ENCODE data around the gene NOL3. TPM values are rescaled to one million over a fixed set of nuclear protein-coding genes. Genes with fewer than 3 reads are reported as not detected.
A peak's percentile ranks its signal among the peaks of the same experiment; 100 is the strongest.

Gene NOL3
- total and polyA plus RNA-seq, 9 of the 15 experiments (the other 6 are each of a cell fraction or from before 2014, with no cell fraction given) = 0.45 to 14.0 (median 5.4) TPM

DNA sequence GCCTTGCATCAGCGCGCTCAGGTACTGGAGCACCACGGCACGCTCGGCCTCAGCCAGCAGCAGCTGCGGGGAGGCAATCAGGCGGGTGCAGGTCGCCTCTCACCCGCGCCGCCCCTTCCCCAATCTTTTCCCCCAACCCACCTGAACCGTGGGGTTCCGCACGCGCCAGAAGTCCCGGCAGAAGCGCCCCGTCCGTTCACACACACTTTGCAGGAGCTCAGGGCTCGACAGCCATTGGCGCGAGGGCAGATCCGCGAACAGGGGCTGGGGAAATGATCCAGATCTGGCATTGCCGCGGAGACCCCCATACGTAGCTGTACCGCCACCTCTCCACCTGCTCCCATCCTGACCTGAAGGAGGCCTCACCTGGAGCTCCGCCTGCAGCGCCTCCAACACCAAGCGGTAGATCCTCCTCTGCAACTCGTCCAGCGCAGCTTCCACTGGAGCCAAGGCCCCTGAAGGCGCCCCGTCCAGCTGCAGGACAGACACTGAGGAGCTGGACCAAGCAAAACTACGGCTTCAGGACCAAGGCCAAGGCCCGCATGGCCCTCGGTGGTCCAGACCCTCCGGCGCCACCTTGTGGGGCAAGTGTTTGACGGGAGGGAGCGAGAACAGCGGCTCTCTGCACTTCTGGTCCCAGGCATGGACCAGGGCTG lies 14.8 kb downstream of the NOL3 start (continued):
- TF ChIP-seq, protein P1, sequence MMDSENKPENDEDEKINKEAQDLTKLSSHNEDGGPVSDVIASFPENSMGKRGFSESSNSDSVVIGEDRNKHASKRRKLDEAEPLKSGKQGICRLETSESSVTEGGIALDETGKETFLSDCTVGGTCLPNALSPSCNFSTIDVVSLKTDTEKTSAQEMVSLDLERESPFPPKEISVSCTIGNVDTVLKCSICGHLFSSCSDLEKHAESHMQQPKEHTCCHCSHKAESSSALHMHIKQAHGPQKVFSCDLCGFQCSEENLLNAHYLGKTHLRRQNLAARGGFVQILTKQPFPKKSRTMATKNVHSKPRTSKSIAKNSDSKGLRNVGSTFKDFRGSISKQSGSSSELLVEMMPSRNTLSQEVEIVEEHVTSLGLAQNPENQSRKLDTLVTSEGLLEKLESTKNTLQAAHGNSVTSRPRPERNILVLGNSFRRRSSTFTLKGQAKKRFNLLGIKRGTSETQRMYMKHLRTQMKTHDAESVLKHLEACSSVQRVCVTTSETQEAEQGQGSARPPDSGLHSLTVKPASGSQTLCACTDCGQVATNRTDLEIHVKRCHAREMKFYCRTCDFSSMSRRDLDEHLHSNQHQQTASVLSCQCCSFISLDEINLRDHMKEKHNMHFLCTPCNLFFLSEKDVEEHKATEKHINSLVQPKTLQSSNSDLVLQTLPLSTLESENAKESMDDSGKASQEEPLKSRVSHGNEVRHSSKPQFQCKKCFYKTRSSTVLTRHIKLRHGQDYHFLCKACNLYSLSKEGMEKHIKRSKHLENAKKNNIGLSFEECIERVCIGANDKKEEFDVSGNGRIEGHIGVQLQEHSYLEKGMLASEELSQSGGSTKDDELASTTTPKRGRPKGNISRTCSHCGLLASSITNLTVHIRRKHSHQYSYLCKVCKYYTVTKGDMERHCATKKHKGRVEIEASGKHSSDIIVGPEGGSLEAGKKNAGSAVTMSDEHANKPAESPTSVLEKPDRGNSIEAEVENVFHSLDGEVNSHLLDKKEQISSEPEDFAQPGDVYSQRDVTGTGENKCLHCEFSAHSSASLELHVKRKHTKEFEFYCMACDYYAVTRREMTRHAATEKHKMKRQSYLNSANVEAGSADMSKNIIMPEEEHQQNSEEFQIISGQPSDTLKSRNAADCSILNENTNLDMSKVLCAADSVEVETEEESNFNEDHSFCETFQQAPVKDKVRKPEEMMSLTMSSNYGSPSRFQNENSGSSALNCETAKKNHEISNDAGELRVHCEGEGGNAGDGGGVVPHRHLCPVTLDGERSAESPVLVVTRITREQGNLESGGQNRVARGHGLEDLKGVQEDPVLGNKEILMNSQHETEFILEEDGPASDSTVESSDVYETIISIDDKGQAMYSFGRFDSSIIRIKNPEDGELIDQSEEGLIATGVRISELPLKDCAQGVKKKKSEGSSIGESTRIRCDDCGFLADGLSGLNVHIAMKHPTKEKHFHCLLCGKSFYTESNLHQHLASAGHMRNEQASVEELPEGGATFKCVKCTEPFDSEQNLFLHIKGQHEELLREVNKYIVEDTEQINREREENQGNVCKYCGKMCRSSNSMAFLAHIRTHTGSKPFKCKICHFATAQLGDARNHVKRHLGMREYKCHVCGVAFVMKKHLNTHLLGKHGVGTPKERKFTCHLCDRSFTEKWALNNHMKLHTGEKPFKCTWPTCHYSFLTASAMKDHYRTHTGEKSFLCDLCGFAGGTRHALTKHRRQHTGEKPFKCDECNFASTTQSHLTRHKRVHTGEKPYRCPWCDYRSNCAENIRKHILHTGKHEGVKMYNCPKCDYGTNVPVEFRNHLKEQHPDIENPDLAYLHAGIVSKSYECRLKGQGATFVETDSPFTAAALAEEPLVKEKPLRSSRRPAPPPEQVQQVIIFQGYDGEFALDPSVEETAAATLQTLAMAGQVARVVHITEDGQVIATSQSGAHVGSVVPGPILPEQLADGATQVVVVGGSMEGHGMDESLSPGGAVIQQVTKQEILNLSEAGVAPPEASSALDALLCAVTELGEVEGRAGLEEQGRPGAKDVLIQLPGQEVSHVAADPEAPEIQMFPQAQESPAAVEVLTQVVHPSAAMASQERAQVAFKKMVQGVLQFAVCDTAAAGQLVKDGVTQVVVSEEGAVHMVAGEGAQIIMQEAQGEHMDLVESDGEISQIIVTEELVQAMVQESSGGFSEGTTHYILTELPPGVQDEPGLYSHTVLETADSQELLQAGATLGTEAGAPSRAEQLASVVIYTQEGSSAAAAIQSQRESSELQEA (IDR thresholded peaks at IDR 0.05; ENCODE audit: low read depth) = no peak
- TF ChIP-seq FOXJ2 (tag; IDR thresholded peaks at IDR 0.05) = no peak
- no peak for TF ChIP-seq TBP (optimal IDR thresholded peaks at IDR 0.05; ENCODE audit: low read depth, low read length)
- TF ChIP-seq ZBTB40 (IDR thresholded peaks at IDR 0.05) = peak; percentile 66
- TF ChIP-seq ZBTB40 (CRISPR knock-in tag; IDR thresholded peaks at IDR 0.05) = no peak
- no peak for TF ChIP-seq USF2 (CRISPR knock-in tag; IDR thresholded peaks at IDR 0.05)
- TF ChIP-seq CC2D1A (IDR thresholded peaks at IDR 0.05) = peak; percentile 56; the same call in 1 of the 2 replicates
- no peak for TF ChIP-seq RBBP5 (IDR thresholded peaks at IDR 0.05; ENCODE audit: borderline replicate concordance, insufficient read depth, low read length, poor library complexity, severe bottlenecking)
